ENCODE measurements around the gene C2orf92.

C2orf92 gene

GRCh38 chr2:97714950-97715652 lies 45.6 kb downstream of the C2orf92 start:
- H3K4me1 ChIP-seq (ENCODE audit: insufficient read depth, low read length, severe bottlenecking) = peaks cover 30% of the 10 kb centered on the region
- H3K4me3 ChIP-seq (ENCODE audit: low read depth, low read length, poor library complexity, severe bottlenecking) = no peak overlapping the region
- TF ChIP-seq CTCF (IDR thresholded peaks at IDR 0.05; ENCODE audit: low read length) (no peak), EZH2 (IDR thresholded peaks at IDR 0.05; ENCODE audit: borderline replicate concordance, low read length) (no peak)
- H3F3A ChIP-seq (ENCODE audit: insufficient read depth, low read length) = no peaks in the 10 kb centered on the region
- no peaks in the 10 kb centered on the region for H3K27me3 ChIP-seq (ENCODE audit: insufficient read depth, low read length)
- no peaks in the 10 kb centered on the region; the same call in 1 of the 2 replicates for H3K36me3 ChIP-seq (ENCODE audit: insufficient read depth, low read length)
- no peak overlapping the region for H3K4me2 ChIP-seq (ENCODE audit: low read length)
- no peaks in the 10 kb centered on the region for H4K20me1 ChIP-seq (ENCODE audit: insufficient read depth, low read length)
- no peaks in the 10 kb centered on the region for H3K79me2 ChIP-seq (ENCODE audit: insufficient read depth, low read length)
- no peak overlapping the region for H3K27ac ChIP-seq (ENCODE audit: low read depth, low read length, poor library complexity, severe bottlenecking)
- no peak overlapping the region for H2AFZ ChIP-seq (ENCODE audit: low read length)
- H3K9ac ChIP-seq (ENCODE audit: low read length) = no peak overlapping the region
- H3K9me3 ChIP-seq (ENCODE audit: low read length) = no peaks in the 10 kb centered on the region
- H3K9me2 ChIP-seq (ENCODE audit: low read depth, low read length) = no peaks in the 10 kb centered on the region

- Histone ChIP-seq H3K4me3 (ENCODE audit: low read depth, low read length, poor library complexity, severe bottlenecking) (no peak overlapping the region), H3K36me3 (ENCODE audit: insufficient read depth, low read length) (no peaks in the 10 kb centered on the region; the same call in 1 of the 2 replicates), H3K27me3 (ENCODE audit: insufficient read depth, low read length) (no peaks in the 10 kb centered on the region), H3K9me3 (ENCODE audit: low read length) (no peaks in the 10 kb centered on the region), H3K79me2 (ENCODE audit: insufficient read depth, low read length) (no peaks in the 10 kb centered on the region), H2AFZ (ENCODE audit: low read length) (no peak overlapping the region), H3K27ac (ENCODE audit: low read depth, low read length, poor library complexity, severe bottlenecking) (no peak overlapping the region), H3K9me2 (ENCODE audit: low read depth, low read length) (no peaks in the 10 kb centered on the region), H3F3A (ENCODE audit: insufficient read depth, low read length) (no peaks in the 10 kb centered on the region), H3K4me2 (ENCODE audit: low read length) (no peak overlapping the region), H4K20me1 (ENCODE audit: insufficient read depth, low read length) (no peaks in the 10 kb centered on the region), H3K4me1 (ENCODE audit: insufficient read depth, low read length, severe bottlenecking) (peaks cover 30% of the 10 kb centered on the region), H3K9ac (ENCODE audit: low read length) (no peak overlapping the region)
- no peak for TF ChIP-seq CTCF (IDR thresholded peaks at IDR 0.05; ENCODE audit: low read length)
- no peak for TF ChIP-seq EZH2 (IDR thresholded peaks at IDR 0.05; ENCODE audit: borderline replicate concordance, low read length)
Observed at GRCh38 chr2:97715951-97716694, 46.6 kb downstream of the C2orf92 start.

- no peak overlapping the region for H3K9ac ChIP-seq (ENCODE audit: low read length)
Observed at GRCh38 chr2:97716695-97717612, 47.4 kb downstream of the C2orf92 start.

More at GRCh38 chr2:97716695-97717612, 47.4 kb downstream of the C2orf92 start:
- H4K20me1 ChIP-seq (ENCODE audit: insufficient read depth, low read length) = no peaks in the 10 kb centered on the region
- H3K4me2 ChIP-seq (ENCODE audit: low read length) = no peak overlapping the region
- peaks cover 30% of the 10 kb centered on the region for H3K4me1 ChIP-seq (ENCODE audit: insufficient read depth, low read length, severe bottlenecking)
- no peaks in the 10 kb centered on the region for H3K79me2 ChIP-seq (ENCODE audit: insufficient read depth, low read length)
- H3K9me3 ChIP-seq (ENCODE audit: low read length) = no peaks in the 10 kb centered on the region
- H3K9me2 ChIP-seq (ENCODE audit: low read depth, low read length) = no peaks in the 10 kb centered on the region
- H3F3A ChIP-seq (ENCODE audit: insufficient read depth, low read length) = no peaks in the 10 kb centered on the region
- TF ChIP-seq EZH2 (IDR thresholded peaks at IDR 0.05; ENCODE audit: borderline replicate concordance, low read length) = no peak
- TF ChIP-seq CTCF (IDR thresholded peaks at IDR 0.05; ENCODE audit: low read length) = no peak
- no peak overlapping the region for H3K27ac ChIP-seq (ENCODE audit: low read depth, low read length, poor library complexity, severe bottlenecking)
- no peaks in the 10 kb centered on the region for H3K27me3 ChIP-seq (ENCODE audit: insufficient read depth, low read length)
- H2AFZ ChIP-seq (ENCODE audit: low read length) = no peak overlapping the region
- no peaks in the 10 kb centered on the region; the same call in 1 of the 2 replicates for H3K36me3 ChIP-seq (ENCODE audit: insufficient read depth, low read length)
- H3K4me3 ChIP-seq (ENCODE audit: low read depth, low read length, poor library complexity, severe bottlenecking) = no peak overlapping the region
